Left kidney (tissue), 2 donors: ENCODE results near the gene GASK1A. TPM values are rescaled to one million over a fixed set of nuclear protein-coding genes. Genes with fewer than 3 reads are reported as not detected.
"Not testable (repeated sequence)": the region's sequence is repeated elsewhere in the genome, so short reads cannot be mapped to it uniquely, and the experiment has no call there.

Experiments used
- DNase-seq: peaks from one replicate; pipeline ENCODE4 v3.0.0-alpha.2; 2013
- polyA plus RNA-seq: library from polyadenylated mRNA; unstranded; fragments of 120-200 nt; gene quantifications from one replicate; pipeline ENCODE4 v1.2.1, GENCODE V29; 2013; ENCODE audit not compliant: insufficient read length

Gene GASK1A
- polyA plus RNA-seq, 1 donor: 6.1 TPM

DNA sequence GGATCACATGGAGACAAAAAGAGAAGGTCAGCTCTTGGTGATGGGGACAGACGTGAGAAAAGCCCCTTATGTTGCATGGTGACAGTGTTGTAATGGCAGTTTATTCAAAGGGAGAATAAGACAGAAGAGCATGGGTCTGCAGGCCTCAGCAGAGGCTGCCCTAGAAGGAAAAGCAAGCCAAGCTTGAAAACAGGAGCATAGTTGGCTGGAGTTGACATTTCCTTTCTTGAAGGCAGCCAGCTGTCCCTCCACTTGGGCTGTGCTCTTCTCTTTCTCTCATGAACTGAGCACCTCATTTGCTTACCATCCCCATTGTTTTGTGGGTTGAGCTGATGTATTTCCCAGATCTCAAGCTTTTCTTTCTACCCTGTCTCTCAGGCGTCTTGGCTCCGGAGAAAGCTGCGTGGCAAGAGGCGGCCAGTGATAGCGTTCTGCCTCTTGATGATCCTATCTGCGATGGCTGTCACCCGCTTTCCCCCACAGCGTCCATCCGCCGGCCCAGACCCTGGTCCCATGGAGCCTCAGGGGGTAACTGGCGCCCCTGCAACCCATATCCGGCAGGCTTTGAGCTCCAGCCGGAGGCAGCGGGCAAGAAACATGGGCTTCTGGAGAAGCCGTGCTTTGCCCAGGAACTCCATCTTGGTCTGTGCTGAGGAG lies 52.9 kb downstream of the GASK1A start:
- DNase-seq: peak; percentile 3

DNA sequence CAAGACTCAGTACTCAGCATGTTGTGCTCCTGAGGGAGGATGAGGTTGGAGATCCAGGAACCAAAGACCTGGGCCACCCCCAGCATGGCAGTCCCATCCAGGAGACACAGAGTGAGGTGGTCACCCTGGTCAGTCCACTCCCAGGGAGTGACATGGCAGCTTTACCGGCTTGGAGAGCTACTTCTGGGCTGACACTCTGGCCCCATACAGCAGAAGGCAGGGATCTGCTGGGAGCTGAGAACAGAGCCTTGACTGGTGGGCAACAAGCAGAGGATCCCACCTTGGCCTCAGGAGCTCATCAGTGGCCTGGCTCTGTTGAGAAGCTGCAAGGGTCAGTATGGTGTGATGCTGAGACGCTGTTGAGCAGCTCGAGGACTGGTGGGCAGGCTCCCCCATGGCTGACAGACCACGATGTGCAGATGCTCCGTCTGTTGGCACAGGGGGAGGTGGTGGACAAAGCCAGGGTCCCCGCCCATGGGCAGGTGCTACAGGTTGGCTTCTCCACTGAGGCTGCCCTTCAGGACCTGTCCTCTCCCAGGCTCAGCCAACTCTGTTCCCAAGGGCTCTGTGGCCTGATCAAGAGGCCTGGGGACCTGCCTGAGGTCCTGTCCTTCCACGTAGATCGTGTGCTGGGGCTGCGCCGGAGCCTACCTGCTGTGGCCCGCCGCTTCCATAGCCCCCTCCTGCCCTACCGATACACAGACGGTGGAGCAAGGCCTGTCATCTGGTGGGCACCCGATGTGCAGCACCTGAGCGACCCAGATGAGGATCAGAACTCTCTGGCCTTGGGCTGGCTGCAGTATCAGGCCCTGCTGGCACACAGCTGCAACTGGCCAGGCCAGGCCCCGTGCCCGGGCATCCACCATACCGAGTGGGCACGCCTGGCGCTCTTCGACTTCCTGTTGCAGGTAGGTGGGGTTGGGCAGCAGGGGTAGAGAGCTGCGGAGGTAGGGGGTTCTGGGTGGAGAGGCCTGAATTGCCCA lies 53.8 kb downstream of the GASK1A start:
- DNase-seq: no peak

DNA sequence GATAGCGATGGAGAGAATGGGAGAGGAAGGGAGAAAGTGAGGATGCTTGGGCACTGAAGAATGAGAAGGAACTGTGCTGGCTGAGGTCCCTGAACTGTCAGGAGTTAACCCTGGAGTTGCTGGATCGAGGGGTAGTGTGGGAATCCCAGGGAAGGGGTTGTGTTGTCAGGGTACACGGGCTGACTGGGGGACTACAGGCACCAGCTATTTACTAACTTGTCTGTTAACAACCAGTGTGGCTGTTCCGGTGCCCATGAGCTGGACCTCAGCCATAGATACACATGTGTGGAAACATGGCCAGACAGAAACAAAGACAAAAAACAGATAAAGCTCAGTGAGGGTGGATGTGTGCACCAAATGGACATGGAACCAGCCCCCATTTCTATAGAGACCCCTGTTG lies 55.1 kb downstream of the GASK1A start:
- no peak for DNase-seq

- DNase-seq: no peak
Measured at GRCh38 chr3:43034911-43035310, 55.8 kb downstream of the GASK1A start.

GRCh38 chr3:43035801-43036365 lies 56.8 kb downstream of the GASK1A start:
- DNase-seq: no peak

DNA sequence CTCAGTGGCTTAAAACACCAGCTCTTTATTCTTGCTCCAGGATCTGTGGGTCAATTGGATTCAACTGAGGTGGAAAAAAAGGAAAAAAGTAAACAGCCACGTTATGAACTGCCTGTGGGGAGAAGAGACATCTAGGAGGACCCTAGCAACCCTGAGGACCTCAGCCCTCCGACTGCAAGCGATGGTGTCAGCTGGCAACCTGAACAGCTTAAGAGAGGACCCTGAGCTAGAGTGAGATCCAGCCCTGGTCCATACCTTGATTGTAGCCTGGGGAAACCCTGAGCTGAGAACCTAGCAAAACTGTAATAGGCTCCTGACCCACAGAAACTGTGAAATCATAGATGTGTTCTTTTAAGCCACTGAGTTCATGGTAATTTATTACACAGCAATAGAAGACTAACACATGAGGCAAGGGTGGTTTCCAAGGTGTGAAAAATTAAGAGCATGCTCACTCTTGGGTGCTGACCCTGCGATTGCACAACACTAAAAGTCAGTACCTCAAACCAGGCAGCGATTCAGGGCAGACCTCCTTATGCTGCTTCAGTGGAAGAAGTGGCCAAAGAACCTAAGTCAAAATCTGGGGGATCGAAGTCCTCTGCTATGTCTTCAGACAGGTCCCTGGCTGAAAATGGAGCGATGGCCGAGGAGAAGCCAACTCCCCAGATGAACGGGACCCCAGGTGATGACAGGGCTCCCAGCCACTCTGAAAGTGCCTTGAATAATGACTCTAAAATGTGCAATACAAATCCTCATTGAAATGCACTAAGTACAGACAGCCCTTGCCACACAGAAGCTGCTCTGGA lies 57.7 kb downstream of the GASK1A start:
- DNase-seq: no peak

DNA sequence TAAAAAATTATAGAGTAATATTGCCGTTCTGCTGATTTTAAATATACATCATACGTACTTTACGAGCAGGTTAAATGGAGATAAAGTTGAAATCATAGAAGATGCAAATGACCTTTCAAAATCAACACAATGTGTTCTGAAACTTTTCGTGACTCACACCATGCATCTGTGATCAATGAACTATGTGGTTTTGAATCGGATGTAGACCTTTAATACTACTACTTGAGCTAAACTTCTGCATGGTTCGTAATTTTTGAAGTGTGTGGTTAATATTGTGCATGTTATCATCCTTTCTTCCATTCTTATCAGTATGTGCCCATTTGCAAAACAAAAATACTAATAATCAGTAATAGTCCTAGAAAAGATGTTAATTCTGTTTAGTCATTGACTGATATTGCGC lies 58.9 kb downstream of the GASK1A start:
- no peak for DNase-seq

GRCh38 chr3:43041517-43041916 lies 62.4 kb downstream of the GASK1A start:
- DNase-seq: no peak

GRCh38 chr3:43043071-43043766 lies 64.1 kb downstream of the GASK1A start:
- no peak for DNase-seq

- DNase-seq: no peak
Measured at GRCh38 chr3:43043793-43044192, 64.7 kb downstream of the GASK1A start.

DNA sequence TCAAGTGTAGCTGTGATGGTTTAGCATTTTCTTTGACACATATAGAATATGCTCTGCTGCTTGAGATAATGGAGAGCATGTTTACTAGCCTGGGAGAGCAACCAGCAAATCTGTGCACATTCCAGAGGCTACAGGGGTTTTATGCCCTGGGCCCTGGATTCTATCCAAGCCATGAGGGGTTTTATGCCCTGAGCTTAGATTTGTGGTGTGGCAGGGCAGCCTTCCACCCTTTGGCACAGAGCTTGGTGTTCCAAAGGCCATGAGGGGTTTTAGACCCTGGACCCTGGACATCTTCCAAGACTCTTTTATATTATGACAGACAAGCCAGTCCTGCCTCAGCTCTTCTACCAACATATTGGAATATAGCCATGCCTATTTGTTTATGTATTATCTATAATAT lies 66.0 kb downstream of the GASK1A start:
- not testable (repeated sequence) for DNase-seq

DNA sequence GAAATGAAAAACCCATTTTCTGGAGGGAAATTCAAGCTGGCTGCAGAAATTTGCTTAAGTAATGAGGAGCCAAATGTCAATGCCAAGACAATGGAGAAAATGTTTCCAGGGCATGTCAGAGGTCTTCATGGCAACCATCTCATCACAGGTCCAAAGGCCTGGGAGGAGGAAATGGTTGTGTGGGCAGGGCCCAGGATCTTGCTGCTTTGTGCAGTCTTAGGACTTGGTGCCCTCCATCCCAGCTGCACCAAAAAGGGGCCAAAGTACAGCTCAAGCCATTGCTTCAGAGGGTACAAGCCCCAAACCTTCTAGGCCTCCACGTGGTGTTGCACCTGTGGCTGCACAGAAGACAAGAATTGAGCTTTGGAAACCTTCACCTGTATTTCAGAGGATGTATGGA lies 67.5 kb downstream of the GASK1A start:
- DNase-seq: no peak

DNA sequence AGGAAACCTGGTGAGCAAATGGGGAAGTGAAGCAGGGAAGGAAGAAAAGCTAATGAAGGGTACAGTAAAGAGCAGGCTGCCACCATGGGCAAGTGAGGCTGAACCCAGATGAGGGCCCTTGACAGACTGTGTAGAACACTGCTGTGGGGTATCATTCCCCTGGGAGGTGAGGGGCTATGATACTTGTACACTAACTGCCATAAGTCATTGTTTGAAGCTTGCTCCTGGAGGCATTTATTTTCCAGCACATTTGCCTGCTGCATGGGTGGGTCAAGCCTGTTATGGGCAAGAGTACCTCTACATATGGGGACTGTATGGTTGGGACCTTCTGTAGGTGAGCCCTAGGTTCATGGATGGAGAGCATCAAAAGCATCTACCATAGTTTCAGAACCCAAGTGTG lies 69.4 kb downstream of the GASK1A start:
- no peak for DNase-seq

GRCh38 chr3:43053291-43053690 lies 74.2 kb downstream of the GASK1A start:
- no peak for DNase-seq

DNA sequence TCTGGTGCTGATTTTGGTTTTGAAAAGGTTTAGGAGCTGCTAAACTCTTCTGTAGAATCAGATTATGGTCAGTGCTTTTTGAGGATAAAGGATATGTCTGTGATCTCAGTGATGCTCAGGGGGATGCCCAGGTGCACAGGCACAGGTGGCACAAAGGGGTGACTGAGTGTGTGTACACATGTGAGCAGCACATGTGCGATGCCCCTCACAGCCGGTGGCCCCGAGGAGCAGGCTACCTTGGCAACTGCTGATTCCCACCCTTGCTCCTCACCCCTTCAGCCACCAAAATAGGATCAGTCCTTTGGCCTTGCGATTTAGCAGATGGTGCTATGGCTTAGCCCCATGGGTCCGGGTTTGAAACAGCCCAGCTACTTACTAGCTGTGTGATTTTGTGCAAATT lies 75.6 kb downstream of the GASK1A start:
- DNase-seq: no peak

- no peak for DNase-seq
Measured at GRCh38 chr3:43055393-43055792, 76.3 kb downstream of the GASK1A start.

GRCh38 chr3:43055806-43056770 lies 77.0 kb downstream of the GASK1A start:
- DNase-seq: no peak

DNA sequence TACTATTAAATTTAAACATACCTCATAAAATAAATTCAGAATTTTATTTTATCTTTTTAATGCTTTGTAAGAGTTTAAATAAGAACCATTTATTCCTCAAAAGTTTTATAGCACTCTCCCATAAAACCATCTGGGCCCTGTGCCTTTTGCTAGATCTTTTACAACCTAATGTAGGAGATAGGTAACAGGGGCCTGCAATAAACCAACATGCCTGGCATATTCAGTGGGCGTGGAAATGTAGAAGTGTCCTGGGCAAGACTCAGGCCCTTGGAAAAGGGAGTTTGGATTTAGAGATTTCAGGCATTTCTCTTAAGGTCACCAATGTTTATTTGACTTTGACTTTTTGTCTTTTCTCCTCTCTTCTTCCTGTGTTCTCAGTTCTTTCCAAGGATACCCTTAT lies 80.3 kb downstream of the GASK1A start:
- no peak for DNase-seq

DNA sequence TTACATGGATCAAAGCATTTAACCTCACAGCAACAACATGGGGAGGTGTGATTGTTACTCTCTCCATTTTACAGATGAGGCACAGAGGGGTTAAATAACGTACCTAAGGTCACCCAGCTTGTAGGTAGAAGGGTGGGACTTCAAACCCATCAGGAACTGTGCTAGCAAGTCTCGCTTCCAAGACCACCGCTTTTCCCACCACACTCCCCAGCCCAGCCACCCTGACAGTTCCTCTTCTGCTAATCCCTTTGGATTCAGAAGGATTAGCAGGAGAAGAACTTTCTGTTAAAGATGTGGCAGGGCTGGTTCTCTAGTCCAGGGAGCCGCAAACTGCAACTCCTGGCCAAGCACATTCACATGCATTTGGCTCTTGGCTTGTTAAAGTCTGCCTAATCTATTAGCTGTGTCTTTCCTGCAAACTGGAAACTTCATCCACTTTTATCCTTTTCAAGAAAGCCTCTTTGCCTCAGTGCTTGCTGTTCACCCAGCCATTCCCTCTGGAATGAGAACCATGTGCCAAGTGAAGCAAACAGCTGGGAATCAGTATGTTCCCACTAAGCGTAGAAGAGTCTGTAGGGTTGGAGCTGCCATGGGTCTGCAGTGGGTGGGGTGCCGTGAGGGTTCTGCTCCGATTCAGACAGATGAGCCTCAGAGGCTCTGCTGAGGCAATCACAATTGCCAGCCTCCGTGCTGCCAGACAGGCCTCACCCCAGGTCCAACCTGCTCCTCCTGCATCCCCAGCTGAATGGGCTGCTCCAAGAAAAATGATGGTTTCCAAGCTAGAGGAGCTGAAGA lies 82.2 kb downstream of the GASK1A start:
- no peak for DNase-seq
